ENCODE measurements around the gene HAUS3. TPM values are rescaled to one million over a fixed set of nuclear protein-coding genes. Genes with fewer than 3 reads are reported as not detected.
A peak's percentile ranks its signal among the peaks of the same experiment; 100 is the strongest.

The HAUS3 gene
- total and polyA plus RNA-seq, 2 of the 13 experiments (the other 11 are each of a cell fraction or from before 2014, with no cell fraction given), result 3.9 to 12.6 TPM

GRCh38 chr4:2262145-2262943 is 20.4 kb upstream of the HAUS3 start (continued):
- TF ChIP-seq TFDP1 (CRISPR knock-in tag; IDR thresholded peaks at IDR 0.05; ENCODE audit: borderline replicate concordance), result peak; percentile 73; the same call in 1 of the 2 replicates
- TF ChIP-seq ZNF530 (CRISPR knock-in tag; IDR thresholded peaks at IDR 0.05; ENCODE audit: low read depth), result no peak
- no peak for TF ChIP-seq MBNL3 (CRISPR knock-in tag; conservative IDR thresholded peaks at IDR 0.05)
- TF ChIP-seq PRDM4 (CRISPR knock-in tag; IDR thresholded peaks at IDR 0.05; ENCODE audit: borderline replicate concordance), result no peak
- TF ChIP-seq ZNF143 (CRISPR knock-in tag; IDR thresholded peaks at IDR 0.05), result peak; percentile 33; the same call in 1 of the 2 replicates
- no peak for TF ChIP-seq ZNF557 (CRISPR knock-in tag; IDR thresholded peaks at IDR 0.05)
- TF ChIP-seq ZNF234 (CRISPR knock-in tag; conservative IDR thresholded peaks at IDR 0.05), result peak; percentile 60; the same call in 1 of the 2 replicates
- TF ChIP-seq SKI (IDR thresholded peaks at IDR 0.05; ENCODE audit: partially characterized antibody), result peak; percentile 45
- peak; percentile 93 for TF ChIP-seq TMF1 (CRISPR knock-in tag; IDR thresholded peaks at IDR 0.05; ENCODE audit: low read depth)
- peak; percentile 11 for TF ChIP-seq CBX1 (IDR thresholded peaks at IDR 0.05; ENCODE audit: low read depth)
- peak; percentile 59 for TF ChIP-seq KLF12 (CRISPR knock-in tag; IDR thresholded peaks at IDR 0.05; ENCODE audit: borderline replicate concordance)
- peak; percentile 94 for TF ChIP-seq NFYB (CRISPR knock-in tag; IDR thresholded peaks at IDR 0.05)
- TF ChIP-seq ZFY (CRISPR knock-in tag; IDR thresholded peaks at IDR 0.05), result peak; percentile 95
- TF ChIP-seq FOXC1 (CRISPR knock-in tag; IDR thresholded peaks at IDR 0.05; ENCODE audit: borderline replicate concordance), result peak; percentile 94
- no peak for TF ChIP-seq FIP1L1 (IDR thresholded peaks at IDR 0.05; ENCODE audit: borderline replicate concordance, insufficient read depth, low read depth, low read length)
- TF ChIP-seq, protein P1, sequence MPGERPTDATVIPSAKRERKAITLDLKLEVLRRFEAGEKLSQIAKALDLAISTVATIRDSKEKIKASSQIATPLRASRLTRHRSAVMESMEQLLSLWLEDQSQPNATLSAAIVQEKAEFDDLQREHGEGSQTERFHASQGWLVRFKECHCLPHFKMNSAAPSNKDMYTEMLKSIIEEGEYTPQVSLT (CRISPR knock-in tag; IDR thresholded peaks at IDR 0.05; ENCODE audit: borderline replicate concordance, low read depth), result no peak
- TF ChIP-seq KLF16 (CRISPR knock-in tag; IDR thresholded peaks at IDR 0.05), result peak in 1 of 2 experiments; percentile 55; a peak in 1 of 4 replicates
- no peak; the same call in 1 of the 2 replicates for TF ChIP-seq FUBP1 (CRISPR knock-in tag; IDR thresholded peaks at IDR 0.05; ENCODE audit: borderline replicate concordance)
- no peak for TF ChIP-seq ZNF292 (CRISPR knock-in tag; IDR thresholded peaks at IDR 0.05; ENCODE audit: borderline replicate concordance, low read depth)
- TF ChIP-seq ZNF460 (CRISPR knock-in tag; IDR thresholded peaks at IDR 0.05; ENCODE audit: borderline replicate concordance), result no peak
- TF ChIP-seq, protein P2, sequence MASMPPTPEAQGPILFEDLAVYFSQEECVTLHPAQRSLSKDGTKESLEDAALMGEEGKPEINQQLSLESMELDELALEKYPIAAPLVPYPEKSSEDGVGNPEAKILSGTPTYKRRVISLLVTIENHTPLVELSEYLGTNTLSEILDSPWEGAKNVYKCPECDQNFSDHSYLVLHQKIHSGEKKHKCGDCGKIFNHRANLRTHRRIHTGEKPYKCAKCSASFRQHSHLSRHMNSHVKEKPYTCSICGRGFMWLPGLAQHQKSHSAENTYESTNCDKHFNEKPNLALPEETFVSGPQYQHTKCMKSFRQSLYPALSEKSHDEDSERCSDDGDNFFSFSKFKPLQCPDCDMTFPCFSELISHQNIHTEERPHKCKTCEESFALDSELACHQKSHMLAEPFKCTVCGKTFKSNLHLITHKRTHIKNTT (CRISPR knock-in tag; IDR thresholded peaks at IDR 0.05), result no peak
- no peak for TF ChIP-seq ZNF20 (CRISPR knock-in tag; IDR thresholded peaks at IDR 0.05)

All from HepG2 (cell line).